Adrenal gland (tissue), 5 donors: ENCODE data around the gene DOCK3.

Experiments
- POLR2A ChIP-seq, 2 donors: fragments of 450-650 bp; IDR thresholded peaks; one replicate each; pipeline ENCODE4 v1.6.1; 2017; ENCODE audit warnings: antibody characterized with exemption in 2 of 2, mild to moderate bottlenecking in 2 of 2, moderate library complexity in 1 of 2
- TF ChIP-seq, protein P1 (sequence below), 6 experiments: fragments of 450-650 bp in 4 of 6; fragments of 200-600 bp in 2 of 6; sonication (generic) in 1 of 6; IDR thresholded peaks; 1 replicate in 5 of 6; 2 replicates in 1 of 6; pipeline versions ENCODE4 v1.5.1 to v1.8.0; 2016 to 2021; ENCODE audit warnings: antibody characterized with exemption in 6 of 6, mild to moderate bottlenecking in 2 of 6, moderate library complexity in 1 of 6
- donor health status: DM: no; HTN: no; CAD: no.

DNA sequence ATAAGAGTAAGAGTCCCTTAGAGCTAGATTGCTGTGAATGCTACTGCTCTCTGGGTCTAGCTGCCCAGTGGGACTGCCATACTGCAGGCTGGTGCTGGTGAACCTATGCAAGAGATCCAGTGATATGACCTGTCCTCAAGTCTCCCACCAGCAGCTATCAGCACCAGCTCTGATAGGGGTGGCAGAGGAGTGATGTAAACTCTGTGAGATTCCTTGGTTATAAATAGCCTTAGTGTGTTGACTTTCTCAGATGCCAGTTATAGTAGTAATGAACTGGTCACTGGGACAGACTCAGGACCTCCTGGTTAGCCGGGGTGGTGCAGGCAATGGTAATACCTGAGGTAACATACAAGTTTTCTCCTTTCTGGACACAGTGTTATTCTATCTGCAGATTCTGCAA lies 515.5 kb downstream of the DOCK3 start:
- TF ChIP-seq, protein P1, sequence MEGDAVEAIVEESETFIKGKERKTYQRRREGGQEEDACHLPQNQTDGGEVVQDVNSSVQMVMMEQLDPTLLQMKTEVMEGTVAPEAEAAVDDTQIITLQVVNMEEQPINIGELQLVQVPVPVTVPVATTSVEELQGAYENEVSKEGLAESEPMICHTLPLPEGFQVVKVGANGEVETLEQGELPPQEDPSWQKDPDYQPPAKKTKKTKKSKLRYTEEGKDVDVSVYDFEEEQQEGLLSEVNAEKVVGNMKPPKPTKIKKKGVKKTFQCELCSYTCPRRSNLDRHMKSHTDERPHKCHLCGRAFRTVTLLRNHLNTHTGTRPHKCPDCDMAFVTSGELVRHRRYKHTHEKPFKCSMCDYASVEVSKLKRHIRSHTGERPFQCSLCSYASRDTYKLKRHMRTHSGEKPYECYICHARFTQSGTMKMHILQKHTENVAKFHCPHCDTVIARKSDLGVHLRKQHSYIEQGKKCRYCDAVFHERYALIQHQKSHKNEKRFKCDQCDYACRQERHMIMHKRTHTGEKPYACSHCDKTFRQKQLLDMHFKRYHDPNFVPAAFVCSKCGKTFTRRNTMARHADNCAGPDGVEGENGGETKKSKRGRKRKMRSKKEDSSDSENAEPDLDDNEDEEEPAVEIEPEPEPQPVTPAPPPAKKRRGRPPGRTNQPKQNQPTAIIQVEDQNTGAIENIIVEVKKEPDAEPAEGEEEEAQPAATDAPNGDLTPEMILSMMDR (IDR thresholded peaks at IDR 0.05), result no peak
- no peak for TF ChIP-seq POLR2A (IDR thresholded peaks at IDR 0.05)
